Brain microvascular endothelial cell (primary cell): ENCODE results near the gene SNX9.

Experiments used
- DNase-seq: peaks from one replicate; pipeline ENCODE4 v3.0.0-alpha.2; 2020
- H3K27ac ChIP-seq: fragments of 250-450 bp; sonication (Bioruptor Pico); 2 replicates; pipeline ENCODE4 v1.5.1; 2020; ENCODE audit warnings: mild to moderate bottlenecking, moderate library complexity
- H3K27me3 ChIP-seq: fragments of 250-450 bp; sonication (Bioruptor Pico); replicated peaks from 2 replicates; pipeline ENCODE4 v1.5.1; 2020; ENCODE audit warnings: mild to moderate bottlenecking
- H3K36me3 ChIP-seq: fragments of 250-450 bp; sonication (Bioruptor Pico); replicated peaks from 2 replicates; pipeline ENCODE4 v1.5.1; 2020; ENCODE audit warnings: mild to moderate bottlenecking
- H3K4me3 ChIP-seq: 2 replicates; pipeline ENCODE4 v1.5.1; 2011; ENCODE audit warnings: low read depth, mild to moderate bottlenecking, control low read depth, low read length, moderate library complexity
- in situ Hi-C: cut with HindIII; loops from 2 replicates; pipeline ENCODE4 v1.10.0; 2017; ENCODE audit warnings: low sequenced_read_pairs, low pct_ligation_motif_present
- TF ChIP-seq, protein P1 (sequence below): IDR thresholded peaks from 2 replicates; pipeline ENCODE4 v1.5.1; 2011; ENCODE audit warnings: low read depth, mild to moderate bottlenecking, moderate library complexity, low read length, control low read depth, inconsistent platforms; ENCODE audit errors: missing control alignments

Gene SNX9

DNA sequence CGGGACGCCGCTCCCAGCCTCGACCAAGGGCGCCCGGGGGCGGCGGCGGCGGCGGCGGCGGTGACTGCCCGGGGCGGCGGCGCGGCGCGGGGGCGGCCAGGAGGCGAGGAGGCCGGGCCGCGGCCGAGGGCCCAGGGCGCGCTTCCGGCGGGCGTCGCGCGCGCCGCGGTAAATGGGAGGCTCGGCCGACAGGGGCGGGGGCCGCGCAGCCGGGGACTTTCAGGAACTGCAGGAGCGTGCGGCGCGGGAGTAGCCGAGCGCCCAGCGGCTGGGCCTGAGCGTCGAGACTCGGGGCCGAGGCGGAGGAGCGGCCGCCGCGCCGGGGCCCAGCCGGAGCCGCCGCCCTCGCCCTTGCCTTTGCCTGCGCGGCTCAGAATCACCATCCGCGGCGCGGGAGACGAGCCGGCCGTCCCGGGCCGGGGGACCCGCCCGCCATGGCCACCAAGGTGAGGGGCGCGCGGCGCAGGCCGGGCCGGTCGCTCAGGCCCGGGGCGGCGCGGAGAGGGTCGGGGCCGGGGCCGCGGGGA lies at the start of gene SNX9:
Gene SNX9, plus strand, starts transcription at position 246 of the 527 bp plus-strand sequence. Its CDS starts 189 bp downstream, at position 435.
- TF ChIP-seq, protein P1, sequence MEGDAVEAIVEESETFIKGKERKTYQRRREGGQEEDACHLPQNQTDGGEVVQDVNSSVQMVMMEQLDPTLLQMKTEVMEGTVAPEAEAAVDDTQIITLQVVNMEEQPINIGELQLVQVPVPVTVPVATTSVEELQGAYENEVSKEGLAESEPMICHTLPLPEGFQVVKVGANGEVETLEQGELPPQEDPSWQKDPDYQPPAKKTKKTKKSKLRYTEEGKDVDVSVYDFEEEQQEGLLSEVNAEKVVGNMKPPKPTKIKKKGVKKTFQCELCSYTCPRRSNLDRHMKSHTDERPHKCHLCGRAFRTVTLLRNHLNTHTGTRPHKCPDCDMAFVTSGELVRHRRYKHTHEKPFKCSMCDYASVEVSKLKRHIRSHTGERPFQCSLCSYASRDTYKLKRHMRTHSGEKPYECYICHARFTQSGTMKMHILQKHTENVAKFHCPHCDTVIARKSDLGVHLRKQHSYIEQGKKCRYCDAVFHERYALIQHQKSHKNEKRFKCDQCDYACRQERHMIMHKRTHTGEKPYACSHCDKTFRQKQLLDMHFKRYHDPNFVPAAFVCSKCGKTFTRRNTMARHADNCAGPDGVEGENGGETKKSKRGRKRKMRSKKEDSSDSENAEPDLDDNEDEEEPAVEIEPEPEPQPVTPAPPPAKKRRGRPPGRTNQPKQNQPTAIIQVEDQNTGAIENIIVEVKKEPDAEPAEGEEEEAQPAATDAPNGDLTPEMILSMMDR: no peak
- Histone ChIP-seq H3K27ac (peak within 1 kb of the TSS; percentile 77), H3K27me3 (no peaks in the 10 kb centered on the region), H3K4me3 (peak within 1 kb of the TSS; percentile 85), H3K36me3 (no peaks in the 10 kb centered on the region)
- no peak for DNase-seq
- in situ Hi-C loops: no loop called here

DNA sequence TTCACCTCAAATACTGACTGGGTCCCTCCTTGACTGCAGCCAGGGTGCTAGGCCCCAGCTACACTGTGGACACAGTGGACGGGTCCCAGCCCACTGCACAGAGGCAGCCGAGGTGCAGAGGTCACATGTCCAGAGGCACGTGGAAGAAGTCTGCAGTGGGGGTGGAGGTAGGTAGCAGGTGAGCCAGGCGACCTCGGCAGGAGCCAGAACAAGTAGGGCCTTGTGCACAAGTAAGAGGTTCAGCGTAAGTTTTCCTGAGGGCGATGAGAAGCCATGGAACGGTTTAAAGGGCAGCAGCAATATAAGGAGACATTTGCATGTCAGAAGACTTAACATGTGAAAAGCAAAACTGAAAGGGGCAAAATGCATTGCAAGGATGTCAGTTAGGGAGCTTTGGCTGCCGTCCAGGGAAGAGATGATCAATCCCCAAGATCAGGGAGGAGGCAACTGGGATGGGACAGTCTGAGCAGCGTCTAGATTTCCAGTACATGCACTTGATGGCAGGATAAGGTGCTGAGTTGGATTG lies 49.7 kb upstream of the SNX9 start:
- Histone ChIP-seq H3K4me3 (no peak overlapping the region), H3K36me3 (no peaks in the 10 kb centered on the region), H3K27ac (no peak overlapping the region), H3K27me3 (no peaks in the 10 kb centered on the region)
- DNase-seq: no peak
- TF ChIP-seq, protein P1: no peak
- in situ Hi-C loops: no loop called here

DNA sequence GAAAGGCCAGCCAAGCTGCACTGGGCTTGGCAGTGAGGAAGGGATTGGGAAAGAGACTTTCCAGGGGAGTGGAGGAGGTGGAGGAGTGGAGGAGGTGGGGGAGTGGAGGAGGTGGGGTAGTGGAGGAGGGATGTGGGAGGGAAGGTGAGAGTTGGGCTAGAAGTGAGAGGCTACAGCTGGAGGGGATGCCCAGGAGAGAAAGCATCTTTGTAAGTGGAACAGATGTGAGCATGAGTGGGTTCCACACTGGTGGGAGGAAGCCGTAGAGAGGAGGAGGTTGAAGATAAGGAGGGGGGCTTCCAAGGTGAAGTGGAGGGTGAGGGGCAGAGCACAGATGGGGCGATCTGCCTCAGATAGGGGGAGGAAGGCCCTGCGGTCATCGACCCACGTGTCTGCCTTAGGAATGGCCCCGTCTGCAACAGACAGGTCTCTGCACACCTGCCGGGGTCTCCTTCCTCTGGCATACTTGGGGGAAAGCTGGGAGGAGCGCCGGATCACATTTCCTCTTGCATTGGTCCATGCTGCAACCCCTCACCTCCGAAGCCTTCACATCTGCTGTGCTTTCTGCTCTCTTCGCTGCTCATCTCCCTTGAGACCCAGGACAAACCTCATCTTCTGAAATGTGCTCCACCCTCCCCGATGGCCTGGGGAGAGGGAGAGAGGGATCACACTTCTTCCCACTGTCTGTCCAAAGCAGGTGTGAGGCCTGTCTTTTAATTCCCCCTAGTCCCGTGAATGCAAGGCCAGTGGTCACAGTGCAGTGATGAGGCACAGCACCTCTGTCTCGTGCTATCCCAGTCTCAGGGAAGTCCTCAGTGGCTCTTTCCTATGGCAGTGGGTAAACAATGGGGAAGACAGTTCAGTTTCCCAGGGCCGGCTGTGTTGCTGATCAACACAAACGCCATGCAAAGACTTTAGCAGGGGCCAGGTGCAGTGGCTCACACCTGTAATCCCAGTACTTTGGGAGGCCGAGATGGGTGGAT lies 48.6 kb upstream of the SNX9 start:
- Histone ChIP-seq H3K4me3 (no peak overlapping the region), H3K27ac (no peak overlapping the region), H3K27me3 (no peaks in the 10 kb centered on the region), H3K36me3 (no peaks in the 10 kb centered on the region)
- no peak for DNase-seq
- in situ Hi-C loops: no loop called here
- TF ChIP-seq, protein P1: no peak

DNA sequence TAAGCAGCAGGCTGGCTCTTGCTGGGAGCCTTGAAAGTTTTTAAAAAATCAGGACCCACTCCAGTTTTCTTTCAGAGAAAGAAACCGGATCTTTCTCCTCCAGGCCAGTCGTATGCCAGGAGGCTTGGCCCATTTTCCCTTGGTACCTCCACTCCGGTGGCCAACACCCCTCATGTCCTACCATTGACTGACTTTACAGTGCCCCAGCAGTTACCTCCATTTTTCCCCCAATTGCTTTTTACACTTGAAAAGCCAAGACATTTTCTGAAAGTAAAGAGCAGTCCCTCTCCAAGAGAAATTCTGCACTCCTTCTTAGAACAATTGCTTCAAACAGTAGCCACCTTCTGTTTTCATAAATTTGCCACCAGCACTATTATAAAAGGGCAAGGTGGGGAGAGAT lies 47.7 kb upstream of the SNX9 start:
- Histone ChIP-seq H3K4me3 (no peak overlapping the region), H3K36me3 (no peaks in the 10 kb centered on the region), H3K27me3 (no peaks in the 10 kb centered on the region), H3K27ac (no peak overlapping the region)
- DNase-seq: no peak
- in situ Hi-C loops: no loop called here
- TF ChIP-seq, protein P1: no peak

DNA sequence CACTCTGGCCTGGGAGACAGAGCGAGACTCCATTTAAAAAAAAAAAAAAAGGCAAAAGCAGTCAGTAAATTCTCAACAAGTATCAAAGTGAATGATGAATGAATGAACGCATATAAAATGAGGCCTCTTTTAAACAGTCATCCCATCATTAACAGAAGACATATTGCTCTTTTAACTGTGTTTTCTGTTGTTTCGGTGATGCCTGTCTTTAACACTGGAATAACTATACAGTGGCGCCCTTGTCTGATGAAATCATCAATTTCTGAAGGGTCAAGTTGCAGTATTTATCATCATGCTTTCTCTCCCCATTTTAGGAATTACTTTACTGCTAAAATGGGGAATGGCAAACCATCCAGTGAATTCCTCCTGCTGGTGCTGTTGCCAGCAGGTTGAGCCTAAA lies 45.7 kb upstream of the SNX9 start:
- in situ Hi-C loops: no loop called here
- TF ChIP-seq, protein P1: no peak
- H3K27ac ChIP-seq: no peak overlapping the region
- H3K36me3 ChIP-seq: no peaks in the 10 kb centered on the region
- DNase-seq: no peak
- H3K27me3 ChIP-seq: no peaks in the 10 kb centered on the region
- H3K4me3 ChIP-seq: no peak overlapping the region
